ENCODE data around the gene RNF145. TPM values are rescaled to one million over a fixed set of nuclear protein-coding genes. Genes with fewer than 3 reads are reported as not detected.

The RNF145 gene
- total and polyA plus RNA-seq, 2 donors (not counting 1 experiment from before 2014, with no cell fraction given): 24.5 to 57.2 TPM

DNA sequence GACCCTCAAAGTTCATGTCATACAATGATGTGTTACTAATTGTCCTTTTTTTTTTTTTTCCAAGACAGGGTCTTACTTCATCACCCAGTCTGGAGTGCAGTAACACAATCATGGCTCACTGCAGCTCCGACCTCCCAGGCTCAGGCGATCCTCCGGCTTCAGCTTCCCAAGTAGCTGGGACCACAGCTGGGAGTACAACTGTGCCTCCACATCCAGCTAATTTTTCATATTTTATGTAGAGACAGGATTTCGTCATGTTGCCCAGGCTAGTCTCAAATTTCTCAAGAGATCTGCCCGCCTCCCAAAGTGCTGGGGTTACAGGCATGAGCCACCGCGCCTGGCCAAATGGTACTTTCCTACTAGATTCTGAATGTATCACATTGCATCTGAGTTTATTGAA lies 60.3 kb downstream of the RNF145 start:
- H3K9ac ChIP-seq (ENCODE audit: low read length): no peak overlapping the region
- 98% methylated on average over 7 of the region's 7 CpGs for WGBS (ENCODE audit: insufficient coverage)
- TF ChIP-seq, protein P1, sequence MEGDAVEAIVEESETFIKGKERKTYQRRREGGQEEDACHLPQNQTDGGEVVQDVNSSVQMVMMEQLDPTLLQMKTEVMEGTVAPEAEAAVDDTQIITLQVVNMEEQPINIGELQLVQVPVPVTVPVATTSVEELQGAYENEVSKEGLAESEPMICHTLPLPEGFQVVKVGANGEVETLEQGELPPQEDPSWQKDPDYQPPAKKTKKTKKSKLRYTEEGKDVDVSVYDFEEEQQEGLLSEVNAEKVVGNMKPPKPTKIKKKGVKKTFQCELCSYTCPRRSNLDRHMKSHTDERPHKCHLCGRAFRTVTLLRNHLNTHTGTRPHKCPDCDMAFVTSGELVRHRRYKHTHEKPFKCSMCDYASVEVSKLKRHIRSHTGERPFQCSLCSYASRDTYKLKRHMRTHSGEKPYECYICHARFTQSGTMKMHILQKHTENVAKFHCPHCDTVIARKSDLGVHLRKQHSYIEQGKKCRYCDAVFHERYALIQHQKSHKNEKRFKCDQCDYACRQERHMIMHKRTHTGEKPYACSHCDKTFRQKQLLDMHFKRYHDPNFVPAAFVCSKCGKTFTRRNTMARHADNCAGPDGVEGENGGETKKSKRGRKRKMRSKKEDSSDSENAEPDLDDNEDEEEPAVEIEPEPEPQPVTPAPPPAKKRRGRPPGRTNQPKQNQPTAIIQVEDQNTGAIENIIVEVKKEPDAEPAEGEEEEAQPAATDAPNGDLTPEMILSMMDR (IDR thresholded peaks at IDR 0.05): no peak
- no peak for TF ChIP-seq EZH2 (IDR thresholded peaks at IDR 0.05; ENCODE audit: borderline replicate concordance, insufficient read depth, low read depth, low read length, poor library complexity, severe bottlenecking)
- no peaks in the 10 kb centered on the region for H3K27me3 Mint-ChIP-seq
- H3K4me1 Mint-ChIP-seq: peaks cover 6% of the 10 kb centered on the region
- H3K9me3 Mint-ChIP-seq (ENCODE audit: insufficient read depth): no peaks in the 10 kb centered on the region
- ATAC-seq (ENCODE audit: low read depth) (no peak), DNase-seq (no peak)
- no peaks in the 10 kb centered on the region for H4K20me1 ChIP-seq (ENCODE audit: control insufficient read depth, insufficient read depth, low read length, poor library complexity, severe bottlenecking)
- H3K4me3 Mint-ChIP-seq: no peak overlapping the region
- H3K4me3 ChIP-seq (ENCODE audit: control extremely low read depth in 1 of 5, extremely low read depth in 1 of 5, insufficient read depth in 1 of 5, low read depth in 2 of 5, low read length in 4 of 5): no peak overlapping the region
- H3K36me3 ChIP-seq (replicated peaks in 1 of 2; ENCODE audit: control extremely low read depth in 1 of 2, control insufficient read depth in 1 of 2, extremely low read depth in 1 of 2, insufficient read depth in 2 of 2, low read length in 1 of 2): no peaks in the 10 kb centered on the region
- no peak overlapping the region for H3K27ac ChIP-seq (ENCODE audit: low read length in 2 of 2)
- H3K9me3 ChIP-seq (ENCODE audit: control extremely low read depth in 1 of 3, control insufficient read depth in 2 of 3, insufficient read depth in 1 of 3, low read length in 2 of 3): no peaks in the 10 kb centered on the region
- no peak overlapping the region for H2AFZ ChIP-seq (ENCODE audit: insufficient read depth, low read depth, low read length, poor library complexity, severe bottlenecking)
- POLR2A ChIA-PET: no interaction called here
- no peaks in the 10 kb centered on the region for H3K27me3 ChIP-seq (replicated peaks in 1 of 4; ENCODE audit: control extremely low read depth in 1 of 4, control insufficient read depth in 3 of 4, insufficient read depth in 4 of 4, low read length in 3 of 4)
- CTCF ChIA-PET: interaction anchor here (0.7 kb wide), 1 partner anchor 878 kb away, joined by 3 read pairs; no protein-coding TSS in a partner anchor
- peaks cover 5 to 7% of the 10 kb centered on the region in 2 donors for H3K4me1 ChIP-seq (ENCODE audit: control insufficient read depth in 2 of 2, insufficient read depth in 2 of 2, low read length in 2 of 2)
- H3K27ac Mint-ChIP-seq: no peak overlapping the region
- no peaks in the 10 kb centered on the region for H3K79me2 ChIP-seq (ENCODE audit: control insufficient read depth, insufficient read depth, low read length)
- H3K4me2 ChIP-seq (replicated peaks; ENCODE audit: low read depth, low read length, poor library complexity, severe bottlenecking): no peak overlapping the region
- intact Hi-C loops (cut with micrococcal nuclease): no loop called here

DNA sequence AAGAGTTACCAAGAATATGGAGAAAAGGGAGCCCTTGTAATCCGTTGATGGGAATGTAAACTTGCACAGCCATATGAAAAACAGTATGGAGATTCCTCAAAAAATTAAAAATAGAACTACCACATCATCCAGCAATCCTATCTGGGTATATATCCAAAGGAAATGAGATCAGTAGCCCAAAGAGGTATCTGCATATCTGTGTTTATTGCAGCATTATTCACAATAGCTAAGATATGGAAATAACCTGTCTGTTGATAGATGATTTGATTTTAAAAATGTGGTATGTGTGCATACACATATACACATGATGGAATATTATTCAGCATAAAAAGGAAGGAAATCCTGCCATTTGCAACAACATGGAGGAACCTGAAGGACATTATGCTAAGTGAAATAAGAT lies 61.4 kb downstream of the RNF145 start:
- DNase-seq (no peak), ATAC-seq (ENCODE audit: low read depth) (no peak)
- Histone ChIP-seq H2AFZ (ENCODE audit: insufficient read depth, low read depth, low read length, poor library complexity, severe bottlenecking) (no peak overlapping the region), H3K79me2 (ENCODE audit: control insufficient read depth, insufficient read depth, low read length) (no peaks in the 10 kb centered on the region), H3K9ac (ENCODE audit: low read length) (no peak overlapping the region), H3K4me2 (replicated peaks; ENCODE audit: low read depth, low read length, poor library complexity, severe bottlenecking) (no peak overlapping the region), H3K4me3 (ENCODE audit: control extremely low read depth in 1 of 5, extremely low read depth in 1 of 5, insufficient read depth in 1 of 5, low read depth in 2 of 5, low read length in 4 of 5) (no peak overlapping the region), H3K36me3 (replicated peaks in 1 of 2; ENCODE audit: control extremely low read depth in 1 of 2, control insufficient read depth in 1 of 2, extremely low read depth in 1 of 2, insufficient read depth in 2 of 2, low read length in 1 of 2) (no peaks in the 10 kb centered on the region), H3K9me3 (ENCODE audit: control extremely low read depth in 1 of 3, control insufficient read depth in 2 of 3, insufficient read depth in 1 of 3, low read length in 2 of 3) (no peaks in the 10 kb centered on the region), H3K4me1 (ENCODE audit: control insufficient read depth in 2 of 2, insufficient read depth in 2 of 2, low read length in 2 of 2) (no peaks in the 10 kb centered on the region), H3K27me3 (replicated peaks in 1 of 4; ENCODE audit: control extremely low read depth in 1 of 4, control insufficient read depth in 3 of 4, insufficient read depth in 4 of 4, low read length in 3 of 4) (no peaks in the 10 kb centered on the region), H4K20me1 (ENCODE audit: control insufficient read depth, insufficient read depth, low read length, poor library complexity, severe bottlenecking) (no peaks in the 10 kb centered on the region), H3K27ac (ENCODE audit: low read length in 2 of 2) (no peak overlapping the region)
- POLR2A ChIA-PET: no interaction called here
- CTCF ChIA-PET: no interaction called here
- Mint-ChIP-seq H3K27me3 (peaks cover 5% of the 10 kb centered on the region), H3K4me3 (no peak overlapping the region), H3K9me3 (ENCODE audit: insufficient read depth) (no peaks in the 10 kb centered on the region), H3K27ac (no peak overlapping the region), H3K4me1 (no peaks in the 10 kb centered on the region)
- intact Hi-C loops (cut with micrococcal nuclease): no loop called here
- WGBS (ENCODE audit: insufficient coverage): no CpG with 5 or more reads among the region's 1 CpG
- TF ChIP-seq, protein P1 (IDR thresholded peaks at IDR 0.05): no peak
